ENCODE data around the gene NUF2. TPM values are rescaled to one million over a fixed set of nuclear protein-coding genes. Genes with fewer than 3 reads are reported as not detected.

The NUF2 gene
- total and polyA plus RNA-seq, 2 of the 8 experiments (the other 6 are each of a cell fraction or from before 2014, with no cell fraction given): 12.1 to 28.3 TPM

DNA sequence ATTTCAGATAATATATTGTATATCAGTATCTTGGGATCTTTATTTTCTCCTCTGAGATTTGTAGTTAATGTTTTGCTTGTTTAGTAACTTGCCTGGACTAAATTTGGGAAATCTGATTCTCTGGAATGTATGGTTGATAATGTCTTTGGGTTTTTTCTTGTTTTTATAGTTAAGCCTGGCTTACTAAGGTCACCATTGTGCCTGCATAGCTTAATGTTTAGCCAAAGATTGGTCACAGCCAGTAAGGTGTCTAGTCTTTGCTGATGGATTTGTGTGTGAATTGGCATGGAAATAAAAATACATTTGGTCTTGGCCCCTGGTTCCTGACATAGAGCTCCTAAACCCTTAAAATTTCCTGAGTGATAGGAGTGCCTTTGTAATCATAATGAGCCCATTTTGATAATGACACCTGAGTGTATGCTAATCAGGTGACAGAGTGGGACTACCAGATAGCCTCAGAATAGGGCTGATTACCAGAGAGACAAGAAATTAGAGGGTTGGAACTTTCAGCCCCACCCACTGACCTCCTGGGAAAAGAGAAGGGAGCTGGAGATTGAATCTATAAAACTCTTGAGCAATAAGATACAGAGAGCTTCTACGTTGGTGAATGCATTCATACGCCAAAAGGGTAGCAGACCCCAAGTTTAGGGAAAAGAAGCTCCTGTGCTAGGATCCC, 47.9 kb upstream of the NUF2 start (continued):
- TF ChIP-seq PHF8 (conservative IDR thresholded peaks at IDR 0.05; ENCODE audit: low read depth, low read length) (no peak), BCL11A (IDR thresholded peaks at IDR 0.05; ENCODE audit: low read depth in 2 of 2, low read length in 2 of 2) (no peak), SP1 (IDR thresholded peaks at IDR 0.05; ENCODE audit: low read depth, low read length) (no peak)
- TF ChIP-seq, protein P1, sequence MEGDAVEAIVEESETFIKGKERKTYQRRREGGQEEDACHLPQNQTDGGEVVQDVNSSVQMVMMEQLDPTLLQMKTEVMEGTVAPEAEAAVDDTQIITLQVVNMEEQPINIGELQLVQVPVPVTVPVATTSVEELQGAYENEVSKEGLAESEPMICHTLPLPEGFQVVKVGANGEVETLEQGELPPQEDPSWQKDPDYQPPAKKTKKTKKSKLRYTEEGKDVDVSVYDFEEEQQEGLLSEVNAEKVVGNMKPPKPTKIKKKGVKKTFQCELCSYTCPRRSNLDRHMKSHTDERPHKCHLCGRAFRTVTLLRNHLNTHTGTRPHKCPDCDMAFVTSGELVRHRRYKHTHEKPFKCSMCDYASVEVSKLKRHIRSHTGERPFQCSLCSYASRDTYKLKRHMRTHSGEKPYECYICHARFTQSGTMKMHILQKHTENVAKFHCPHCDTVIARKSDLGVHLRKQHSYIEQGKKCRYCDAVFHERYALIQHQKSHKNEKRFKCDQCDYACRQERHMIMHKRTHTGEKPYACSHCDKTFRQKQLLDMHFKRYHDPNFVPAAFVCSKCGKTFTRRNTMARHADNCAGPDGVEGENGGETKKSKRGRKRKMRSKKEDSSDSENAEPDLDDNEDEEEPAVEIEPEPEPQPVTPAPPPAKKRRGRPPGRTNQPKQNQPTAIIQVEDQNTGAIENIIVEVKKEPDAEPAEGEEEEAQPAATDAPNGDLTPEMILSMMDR (IDR thresholded peaks at IDR 0.05; ENCODE audit: control extremely low read depth in 1 of 3, insufficient read depth in 1 of 3, low read depth in 1 of 3, low read length in 3 of 3): no peak

Data from H1 (cell line).